Measurements from ENCODE around the gene ATG9B.

The ATG9B gene

GRCh38 chr7:151057989-151058780 lies 33.9 kb upstream of the ATG9B start (continued):
- peak; percentile 29; the same call in 1 of the 2 replicates for TF ChIP-seq INSM2 (tag by site-specific recombination; IDR thresholded peaks at IDR 0.05)
- TF ChIP-seq SP7 (tag by site-specific recombination; IDR thresholded peaks at IDR 0.05) = peak; percentile 67
- peak; percentile 93 for TF ChIP-seq ZBTB21 (tag by site-specific recombination; IDR thresholded peaks at IDR 0.05)
- TF ChIP-seq ZNF624 (tag by site-specific recombination; IDR thresholded peaks at IDR 0.05) = no peak
- peak; percentile 55; the same call in 1 of the 2 replicates for TF ChIP-seq PRDM4 (tag by site-specific recombination; IDR thresholded peaks at IDR 0.05)
- no peak for TF ChIP-seq ZNF404 (tag by site-specific recombination; IDR thresholded peaks at IDR 0.05)
- TF ChIP-seq ZNF792 (tag by site-specific recombination; IDR thresholded peaks at IDR 0.05) = no peak
- TF ChIP-seq ZNF23 (tag by site-specific recombination; IDR thresholded peaks at IDR 0.05; ENCODE audit: borderline replicate concordance) = no peak
- TF ChIP-seq ZNF544 (tag by site-specific recombination; IDR thresholded peaks at IDR 0.05) = no peak
- peak; percentile 50; the same call in 1 of the 2 replicates for TF ChIP-seq ZNF639 (tag by site-specific recombination; IDR thresholded peaks at IDR 0.05)
- no peak for TF ChIP-seq ZNF707 (tag by site-specific recombination; IDR thresholded peaks at IDR 0.05)
- no peak for TF ChIP-seq TSHZ1 (tag by site-specific recombination; IDR thresholded peaks at IDR 0.05; ENCODE audit: borderline replicate concordance)
- no peak for TF ChIP-seq ZNF362 (tag by site-specific recombination; IDR thresholded peaks at IDR 0.05)
- TF ChIP-seq ZNF530 (tag by site-specific recombination; IDR thresholded peaks at IDR 0.05; ENCODE audit: low read depth) = no peak
- no peak for TF ChIP-seq ZNF423 (tag by site-specific recombination; IDR thresholded peaks at IDR 0.05)
- TF ChIP-seq GFI1B (tag by site-specific recombination; IDR thresholded peaks at IDR 0.05) = no peak
- peak; percentile 50; the same call in 1 of the 2 replicates for TF ChIP-seq ZNF394 (tag by site-specific recombination; IDR thresholded peaks at IDR 0.05; ENCODE audit: borderline replicate concordance)
- TF ChIP-seq ZNF510 (tag by site-specific recombination; IDR thresholded peaks at IDR 0.05; ENCODE audit: insufficient replicate concordance) = no peak
- no peak for TF ChIP-seq ZNF223 (tag by site-specific recombination; IDR thresholded peaks at IDR 0.05)
- TF ChIP-seq ZFP69B (tag by site-specific recombination; IDR thresholded peaks at IDR 0.05) = peak; percentile 13; the same call in 1 of the 2 replicates
- TF ChIP-seq ZBTB6 (tag by site-specific recombination; IDR thresholded peaks at IDR 0.05) = peak; percentile 49; the same call in 1 of the 2 replicates
- peak; percentile 74 for TF ChIP-seq ZBTB11 (tag by site-specific recombination; conservative IDR thresholded peaks at IDR 0.05; ENCODE audit: low read depth)
- TF ChIP-seq ZNF138 (tag by site-specific recombination; IDR thresholded peaks at IDR 0.05; ENCODE audit: borderline replicate concordance) = no peak

All from HEK293 (cell line).